AG10803 (cell line): ENCODE measurements around the gene FARS2.

Experiments used
- DNase-seq: peaks from one replicate; pipeline ENCODE4 v3.0.0; 2010; ENCODE audit warnings: low read depth
- H3K4me3 ChIP-seq: 2 replicates; pipeline ENCODE4 v1.5.1; 2011; ENCODE audit warnings: mild to moderate bottlenecking, low read length, control low read depth
- CTCF ChIP-seq: conservative IDR thresholded peaks from 2 replicates; pipeline ENCODE4 v1.5.1; 2011; ENCODE audit warnings: mild to moderate bottlenecking, low read length, control low read depth, inconsistent platforms

The FARS2 gene

DNA sequence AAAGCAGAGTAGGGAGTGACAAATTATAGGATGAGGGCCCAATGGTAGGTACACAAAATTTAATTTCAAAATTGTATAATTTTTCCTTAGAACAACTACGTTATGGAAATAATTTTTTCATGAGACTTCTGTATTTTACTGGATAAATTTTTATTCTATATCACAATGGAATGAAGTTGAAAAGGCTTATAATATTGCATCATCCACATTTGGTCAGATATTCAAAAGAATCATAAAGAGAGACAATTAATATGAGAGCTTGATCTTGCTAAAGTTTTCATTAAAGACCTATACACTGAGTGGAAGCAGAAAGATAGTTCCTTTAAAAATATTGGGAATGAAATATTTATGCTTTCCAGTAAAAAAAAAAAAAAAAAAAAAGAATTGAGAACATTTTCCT lies 242.8 kb downstream of the FARS2 start:
- DNase-seq: no peak
- no peak for TF ChIP-seq CTCF
- no peak overlapping the region for H3K4me3 ChIP-seq

DNA sequence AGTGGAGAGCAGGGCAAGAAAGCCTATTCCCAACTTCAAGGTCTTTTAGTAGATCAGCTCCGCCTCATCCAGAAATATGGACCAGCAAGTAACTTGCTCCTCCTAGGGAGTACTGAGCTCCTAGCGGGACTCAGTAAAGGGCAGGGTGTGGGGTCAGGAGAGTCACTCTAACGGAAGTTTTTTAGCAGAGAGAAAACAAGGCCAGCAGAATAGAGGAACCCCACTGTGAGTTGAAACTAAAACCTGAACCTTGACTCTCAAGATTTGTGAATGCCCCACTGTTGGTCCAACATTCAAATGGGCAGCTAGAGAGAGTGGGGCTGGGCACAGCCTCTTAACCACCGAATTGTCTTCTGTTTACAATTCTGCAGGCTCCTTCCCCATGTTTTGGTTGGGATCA lies 244.8 kb downstream of the FARS2 start:
- DNase-seq: no peak
- H3K4me3 ChIP-seq: no peak overlapping the region
- no peak for TF ChIP-seq CTCF

DNA sequence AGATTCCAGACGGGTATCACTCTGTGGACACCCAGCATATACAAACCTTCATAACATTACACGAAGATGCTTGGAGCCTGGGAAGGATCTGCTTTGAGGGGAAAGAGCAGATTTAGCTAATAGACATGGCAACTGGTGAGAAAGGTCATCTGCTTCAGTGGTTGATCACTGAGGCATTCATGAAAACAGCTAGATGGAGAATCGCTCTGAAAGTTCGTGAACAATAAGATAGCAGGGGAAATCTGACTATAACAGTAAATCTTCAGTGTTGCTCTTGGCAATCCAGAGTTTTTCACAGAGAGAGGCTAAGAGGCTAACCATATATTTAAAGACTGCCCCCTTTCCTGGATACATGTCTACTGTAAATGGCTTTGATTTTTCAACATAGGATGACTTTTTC lies 245.3 kb downstream of the FARS2 start:
- H3K4me3 ChIP-seq: no peak overlapping the region
- TF ChIP-seq CTCF: no peak
- no peak for DNase-seq

DNA sequence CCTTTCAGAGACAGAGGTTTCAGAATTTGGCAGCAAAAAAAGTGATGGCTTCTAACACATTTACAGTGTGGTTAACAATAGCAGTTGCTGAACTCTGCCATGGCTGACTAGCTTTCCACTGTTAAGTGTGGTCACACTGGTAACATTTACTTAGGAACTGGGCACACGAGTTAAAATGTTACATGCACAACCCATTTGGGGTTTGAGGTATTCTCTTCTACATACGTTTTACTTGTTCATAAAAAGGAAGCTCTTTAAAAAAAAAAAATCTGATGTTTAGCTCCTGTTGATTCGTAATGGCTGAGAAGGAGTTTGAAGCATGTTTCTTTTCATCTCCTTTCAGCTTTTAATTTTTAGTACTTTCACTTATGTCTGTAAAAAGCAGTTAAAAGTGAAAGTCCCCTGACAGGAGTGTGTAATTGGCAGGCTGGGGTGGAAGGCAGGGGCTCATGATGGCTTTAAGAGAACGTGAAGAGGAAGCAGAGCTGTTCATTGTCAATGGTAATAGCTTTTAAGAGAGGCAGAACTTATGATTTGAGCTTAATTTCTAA lies 245.9 kb downstream of the FARS2 start:
- no peak for TF ChIP-seq CTCF
- no peak for DNase-seq
- no peak overlapping the region for H3K4me3 ChIP-seq

GRCh38 chr6:5509106-5509505 lies 247.8 kb downstream of the FARS2 start:
- TF ChIP-seq CTCF: no peak
- no peak overlapping the region for H3K4me3 ChIP-seq
- no peak for DNase-seq

DNA sequence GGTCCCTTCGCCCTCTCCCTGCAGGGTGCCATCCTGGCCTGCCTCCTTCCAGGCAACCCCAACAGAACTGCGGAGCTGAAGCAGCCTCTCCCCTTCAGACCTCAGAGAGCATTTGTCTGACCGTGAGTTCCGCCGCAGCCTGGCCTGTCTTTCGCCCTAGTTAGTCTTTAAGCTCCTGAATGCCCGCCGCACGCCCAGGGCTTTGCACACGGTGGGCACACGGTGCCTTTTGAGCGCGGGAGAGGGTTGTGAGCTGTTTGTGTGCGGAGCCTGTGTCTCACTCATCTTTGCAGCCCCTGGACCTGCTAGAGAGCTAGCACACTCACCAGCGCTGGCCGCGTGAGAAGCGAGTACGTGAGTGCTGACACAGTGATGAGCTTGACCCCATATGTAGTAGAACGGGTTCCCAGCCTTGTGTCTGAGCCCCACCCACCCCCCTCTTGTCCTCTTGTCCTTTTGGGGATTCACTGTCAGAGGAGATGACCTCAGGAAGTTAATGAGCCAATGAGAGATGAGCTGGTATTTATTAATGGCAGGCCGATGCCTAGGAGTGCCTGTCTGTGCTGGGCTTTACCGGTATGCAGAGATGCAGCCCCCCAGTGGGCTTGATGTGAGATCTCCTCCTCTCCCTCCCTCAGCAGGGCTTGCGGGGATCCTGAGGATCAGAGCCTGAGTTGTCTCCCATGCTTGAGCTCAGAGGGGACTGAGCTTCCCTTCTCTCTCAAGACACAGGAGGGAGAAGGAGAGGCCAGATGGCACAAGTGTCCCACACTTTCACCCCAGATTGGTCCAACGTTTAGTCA lies 249.2 kb downstream of the FARS2 start:
- TF ChIP-seq CTCF: no peak
- no peak for DNase-seq

DNA sequence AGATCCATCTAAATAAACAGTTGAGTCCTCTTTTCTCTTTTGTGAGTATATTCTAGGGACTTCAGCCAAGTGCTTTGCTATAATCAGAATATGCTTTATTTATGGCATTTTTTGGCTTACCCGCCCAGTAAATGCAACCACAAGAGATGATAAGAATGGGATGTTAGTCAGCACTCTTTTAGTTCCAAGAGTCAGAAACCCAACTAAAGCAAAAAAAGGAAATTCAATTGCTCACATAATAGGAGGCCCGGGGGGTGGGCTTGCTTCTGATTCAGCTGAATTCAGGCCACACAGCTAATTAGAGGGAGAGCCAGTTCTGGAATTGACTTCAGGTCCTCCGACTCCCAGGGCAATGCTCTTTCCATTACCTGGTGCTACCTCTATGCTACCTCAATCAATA lies 250.6 kb downstream of the FARS2 start:
- TF ChIP-seq CTCF: no peak
- H3K4me3 ChIP-seq: no peak overlapping the region
- peak; percentile 78 for DNase-seq

More for the DNA sequence above, 249.2 kb downstream of the FARS2 start:
- H3K4me3 ChIP-seq: no peak overlapping the region
